GM18502 (cell line): ENCODE results near the gene MIAT.
"Not testable (repeated sequence)": the region's sequence is repeated elsewhere in the genome, so short reads cannot be mapped to it uniquely, and the experiment has no call there.

Experiments used
- ATAC-seq: cut with Tn5 transposase; IDR thresholded peaks from one replicate; pipeline ENCODE4 v1.9.1; 2021; ENCODE audit warnings: mild to moderate bottlenecking; ENCODE audit not compliant: unreplicated experiment, poor library complexity

MIAT gene

DNA sequence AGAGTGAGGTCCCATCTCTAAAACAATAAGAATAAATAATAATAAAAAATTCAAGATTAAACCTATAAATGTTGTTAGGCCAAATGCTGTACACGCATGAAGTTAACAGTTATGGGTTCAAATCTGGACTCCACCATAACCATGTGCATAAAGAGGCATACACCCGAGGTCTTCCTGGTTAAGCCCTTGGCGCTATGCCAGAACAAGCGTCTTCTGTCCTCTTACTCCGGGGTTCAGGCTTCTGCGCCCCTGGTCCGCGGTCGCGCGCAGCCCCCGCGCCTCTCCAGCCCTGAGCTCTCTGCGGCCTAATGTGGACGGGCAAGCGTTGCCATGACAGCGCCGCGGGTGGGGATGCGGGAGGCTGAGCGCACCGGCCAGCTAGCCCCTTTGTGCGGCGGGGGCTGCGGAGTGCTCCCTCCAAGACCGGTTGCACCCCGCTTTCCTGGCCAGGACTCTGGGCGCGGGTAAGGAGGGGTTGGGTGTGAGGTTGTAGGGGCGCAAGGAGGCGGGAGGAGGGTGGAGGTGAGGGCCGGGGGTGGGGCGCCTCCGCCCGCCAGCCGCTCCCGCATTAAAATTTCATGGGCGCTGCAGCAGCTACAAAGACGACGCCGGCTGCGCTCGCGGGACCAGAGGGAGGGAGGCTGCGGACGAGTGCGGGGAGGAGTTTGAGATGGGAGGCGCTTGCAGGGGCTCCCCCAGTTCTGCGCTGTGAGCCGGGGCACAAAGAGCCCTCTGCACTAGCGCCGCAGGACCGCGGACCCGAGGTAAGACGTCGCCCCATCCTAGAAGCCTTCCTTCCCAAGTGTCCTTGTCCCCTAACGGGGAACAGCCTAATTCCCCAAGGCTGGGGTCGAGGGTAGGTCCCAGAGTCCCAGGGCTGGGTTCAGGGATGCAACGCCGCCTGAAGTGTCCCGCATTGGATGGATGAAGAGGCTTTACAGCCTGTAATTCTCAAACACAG lies at the start of gene MIAT:
MIAT (plus strand) TSS at position 698 of the 961 bp plus-strand sequence.
- ATAC-seq: no peak

DNA sequence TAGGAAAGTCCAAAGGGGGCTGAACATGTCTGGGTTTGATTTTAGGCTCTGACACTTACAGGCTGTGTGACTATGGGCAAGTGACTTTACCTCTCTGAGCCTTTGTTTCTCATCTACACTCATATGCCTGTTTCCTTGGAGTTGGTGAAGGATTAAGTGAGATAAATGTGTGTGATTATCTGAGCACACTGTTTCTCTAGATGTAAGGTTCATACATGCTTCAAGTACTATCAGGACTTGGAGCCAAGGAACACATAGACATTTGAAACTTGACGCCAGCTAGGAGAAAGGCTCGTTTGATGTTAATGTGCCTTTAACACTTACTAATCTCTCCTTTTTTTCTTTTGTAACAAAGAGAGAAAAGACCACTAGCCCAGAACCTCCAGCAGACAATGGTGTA lies 49.3 kb upstream of the MIAT start:
- ATAC-seq: no peak

DNA sequence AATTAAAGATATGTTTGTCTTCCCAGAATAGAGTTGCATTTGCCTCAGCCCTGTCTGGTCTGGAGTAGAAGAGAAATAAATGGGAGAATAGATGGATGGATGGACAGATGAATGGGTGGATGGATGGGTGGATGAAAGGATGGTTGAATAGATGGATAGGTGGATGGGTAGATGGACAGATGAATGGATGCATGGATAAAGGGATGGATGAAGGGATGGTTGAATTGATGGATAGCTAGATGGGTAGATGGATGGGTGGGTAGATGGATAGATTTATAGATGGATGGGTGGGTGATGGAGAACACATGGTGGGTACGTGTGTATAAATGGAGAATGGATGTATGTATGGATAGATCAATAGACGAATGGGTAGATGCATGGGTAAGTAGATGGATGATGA lies 48.1 kb upstream of the MIAT start:
- no peak for ATAC-seq

DNA sequence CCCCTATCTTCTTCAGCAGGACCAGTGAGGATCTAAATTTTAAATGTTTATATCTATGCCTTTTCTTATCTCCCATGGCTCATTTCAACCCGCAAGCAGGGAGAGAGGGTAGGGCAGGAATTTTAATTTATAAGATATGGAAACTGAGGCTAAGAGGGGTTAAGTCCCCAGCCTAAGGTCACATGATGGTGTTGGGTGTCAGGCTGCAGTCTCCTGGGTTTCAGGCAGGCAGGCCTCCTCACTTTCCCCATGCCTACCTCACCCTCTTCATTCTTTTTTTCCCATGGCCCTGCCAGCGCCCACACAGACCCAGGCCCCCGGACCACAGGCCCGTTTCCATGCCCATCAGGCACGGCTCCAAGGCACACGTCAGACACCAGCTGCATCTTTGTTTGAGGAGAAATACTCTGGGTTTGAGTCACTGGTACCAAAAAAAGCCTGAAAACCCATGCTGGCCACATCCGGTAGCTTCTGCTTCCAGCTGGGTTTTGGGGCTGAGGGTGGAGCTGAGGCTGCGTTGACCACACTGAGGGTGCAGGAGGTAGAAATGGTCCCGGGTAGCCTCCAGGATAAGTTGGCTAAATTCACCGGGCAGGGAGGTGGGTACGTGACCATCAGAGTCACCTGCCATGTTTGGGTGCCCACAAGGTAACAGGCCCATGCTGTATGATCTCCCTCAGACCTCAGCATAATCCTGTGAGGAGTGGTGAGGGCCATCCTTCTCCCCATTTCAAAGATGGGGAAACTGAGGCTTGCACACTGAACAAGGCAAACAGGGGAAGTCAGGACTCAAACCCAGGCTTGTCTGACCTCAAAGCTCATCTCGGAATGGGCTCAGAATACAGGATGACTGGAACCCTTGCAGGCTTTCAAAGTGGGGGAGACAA lies 47.1 kb upstream of the MIAT start:
- peak; percentile 82 for ATAC-seq

DNA sequence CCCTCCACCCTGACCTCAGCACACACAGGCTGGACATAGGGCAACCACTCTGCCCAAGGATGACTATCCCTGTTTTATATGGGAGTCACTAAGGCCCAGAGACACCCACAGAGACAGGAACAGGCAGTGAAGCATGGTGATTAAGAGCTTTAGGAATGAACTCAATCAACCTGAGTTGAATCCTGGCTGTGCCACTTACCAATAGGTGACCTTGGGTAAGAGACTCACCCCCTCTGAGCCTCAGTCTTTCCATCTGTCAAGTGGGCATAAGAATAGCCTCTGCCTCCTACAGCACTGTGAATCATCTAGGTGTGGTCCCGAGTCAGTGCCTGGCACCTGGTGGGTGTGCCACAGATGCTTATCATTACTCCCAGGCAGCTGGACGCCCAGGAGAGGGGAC lies 46.4 kb upstream of the MIAT start:
- ATAC-seq: no peak

DNA sequence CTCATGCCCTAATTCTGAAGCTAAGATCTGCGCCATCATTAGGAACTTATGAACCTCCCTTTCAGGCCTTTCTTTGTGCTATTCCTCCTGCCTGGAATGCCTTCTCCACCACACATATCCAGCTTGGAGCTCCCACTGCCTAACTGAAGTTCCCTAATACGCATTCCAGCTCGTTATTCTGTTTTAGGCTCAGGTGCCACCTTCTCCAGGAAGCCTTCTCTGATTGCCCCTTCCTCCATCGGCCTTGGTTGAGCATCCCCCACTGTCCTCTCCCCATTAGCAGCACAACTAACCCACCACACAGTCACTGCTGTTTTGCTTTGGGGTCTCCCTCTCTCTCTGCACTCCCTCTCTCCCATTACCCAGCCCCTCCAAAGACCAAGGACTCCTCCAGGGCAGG lies 44.7 kb upstream of the MIAT start:
- no peak for ATAC-seq

DNA sequence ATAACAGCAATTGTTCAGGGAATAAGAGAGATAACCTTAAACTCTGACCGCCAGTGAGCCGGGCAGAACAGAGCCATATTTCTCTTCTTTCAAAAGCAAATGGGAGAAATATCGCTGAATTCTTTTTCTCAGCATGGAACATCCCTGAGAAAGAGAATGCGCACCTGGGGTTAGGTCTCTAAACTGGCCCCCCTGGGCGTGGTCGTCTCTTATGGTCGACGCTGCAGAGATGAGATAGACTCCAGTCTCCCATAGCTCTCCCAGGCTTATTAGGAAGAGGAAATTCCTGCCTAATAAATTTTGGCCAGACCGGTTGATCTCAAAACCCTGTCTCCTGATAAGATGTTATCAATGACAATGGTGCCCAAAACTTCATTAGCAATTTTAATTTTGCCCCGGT lies 43.6 kb upstream of the MIAT start:
- ATAC-seq: not testable (repeated sequence)

DNA sequence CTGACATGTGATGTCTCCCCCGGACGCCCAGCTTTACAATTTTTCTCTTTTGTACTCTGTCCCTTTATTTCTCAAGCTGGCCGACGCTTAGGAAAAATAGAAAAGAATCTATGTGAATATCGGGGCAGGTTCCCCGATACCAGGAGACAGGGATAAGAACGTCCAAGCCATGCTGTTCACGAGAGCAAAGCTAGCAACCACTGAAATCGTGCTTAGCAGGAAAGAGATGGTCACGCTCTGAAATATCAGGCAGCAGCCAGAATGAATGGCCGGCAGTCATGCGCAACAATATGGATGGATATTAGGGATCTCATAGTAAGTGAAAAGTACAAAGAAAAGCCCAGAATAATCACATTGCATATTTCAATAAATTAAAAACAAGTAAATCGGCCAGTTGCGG lies 43.1 kb upstream of the MIAT start:
- ATAC-seq: no peak

DNA sequence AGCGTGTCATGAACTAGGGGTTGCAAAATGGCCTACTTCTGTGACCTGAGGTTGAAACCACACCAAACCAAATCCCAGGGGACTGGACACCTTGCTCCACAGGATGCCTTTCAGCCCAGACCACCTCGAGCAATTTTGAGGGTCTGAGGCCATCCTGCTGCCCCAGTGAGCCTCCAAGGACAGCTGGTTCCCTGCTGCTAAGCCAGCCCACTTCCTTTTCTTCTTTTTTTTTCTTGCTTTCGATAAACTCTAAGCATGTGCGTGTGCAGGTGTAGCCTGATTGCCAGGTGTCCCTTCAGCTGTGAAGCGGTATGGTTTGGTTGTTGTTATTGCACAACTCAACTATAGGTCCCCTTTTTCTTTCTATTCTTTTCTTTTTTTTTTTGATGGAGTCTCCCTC lies 42.2 kb upstream of the MIAT start:
- no peak for ATAC-seq

DNA sequence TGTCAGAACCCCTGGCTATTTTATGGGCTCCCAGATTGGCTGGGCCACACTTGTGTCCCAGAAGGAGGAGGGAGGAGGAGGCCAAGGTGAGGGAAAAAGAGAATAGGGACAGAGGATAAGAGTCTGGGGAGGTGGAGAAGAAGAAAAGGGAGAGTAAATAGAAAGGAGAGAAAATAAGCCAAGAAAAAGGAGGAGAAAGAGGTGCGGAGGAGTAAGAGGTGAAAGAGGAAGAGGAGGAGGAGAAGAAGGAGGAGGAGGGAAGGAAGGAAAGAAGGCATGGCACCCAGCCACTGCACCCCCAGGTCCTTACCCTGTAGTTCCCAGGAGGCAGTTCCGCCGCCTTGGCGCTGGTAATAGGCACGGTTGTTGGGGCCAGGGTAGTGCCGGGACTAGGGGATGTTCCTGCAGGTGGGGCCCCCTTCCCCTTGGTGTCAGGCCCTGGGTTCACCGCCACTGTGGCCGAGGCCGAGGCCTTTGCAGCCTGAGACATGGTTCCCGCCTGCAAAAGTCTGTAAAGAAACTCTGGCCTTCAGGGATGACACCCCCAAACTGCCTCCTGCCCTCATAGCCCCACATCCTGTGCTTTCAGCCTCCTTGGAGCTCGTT lies 41.5 kb upstream of the MIAT start:
- ATAC-seq: no peak

DNA sequence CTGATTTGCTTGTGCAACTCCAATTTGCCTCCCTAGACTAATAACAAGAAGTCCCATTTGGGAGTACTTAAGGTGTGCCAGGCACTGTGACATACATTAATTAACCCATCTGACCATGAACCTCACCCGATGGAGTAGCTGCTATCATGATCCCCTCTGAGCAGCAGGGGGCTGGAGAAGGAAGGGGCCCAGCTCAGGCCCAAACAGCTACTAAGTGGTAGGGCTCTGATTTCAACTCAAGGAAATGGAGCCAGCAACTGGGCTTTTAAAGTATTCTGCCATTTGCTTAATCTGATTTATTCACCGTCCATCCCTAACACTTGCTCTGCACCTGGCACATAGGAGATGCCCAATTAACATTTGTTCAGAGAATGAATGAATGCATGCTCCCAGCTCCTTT lies 40.7 kb upstream of the MIAT start:
- no peak for ATAC-seq

DNA sequence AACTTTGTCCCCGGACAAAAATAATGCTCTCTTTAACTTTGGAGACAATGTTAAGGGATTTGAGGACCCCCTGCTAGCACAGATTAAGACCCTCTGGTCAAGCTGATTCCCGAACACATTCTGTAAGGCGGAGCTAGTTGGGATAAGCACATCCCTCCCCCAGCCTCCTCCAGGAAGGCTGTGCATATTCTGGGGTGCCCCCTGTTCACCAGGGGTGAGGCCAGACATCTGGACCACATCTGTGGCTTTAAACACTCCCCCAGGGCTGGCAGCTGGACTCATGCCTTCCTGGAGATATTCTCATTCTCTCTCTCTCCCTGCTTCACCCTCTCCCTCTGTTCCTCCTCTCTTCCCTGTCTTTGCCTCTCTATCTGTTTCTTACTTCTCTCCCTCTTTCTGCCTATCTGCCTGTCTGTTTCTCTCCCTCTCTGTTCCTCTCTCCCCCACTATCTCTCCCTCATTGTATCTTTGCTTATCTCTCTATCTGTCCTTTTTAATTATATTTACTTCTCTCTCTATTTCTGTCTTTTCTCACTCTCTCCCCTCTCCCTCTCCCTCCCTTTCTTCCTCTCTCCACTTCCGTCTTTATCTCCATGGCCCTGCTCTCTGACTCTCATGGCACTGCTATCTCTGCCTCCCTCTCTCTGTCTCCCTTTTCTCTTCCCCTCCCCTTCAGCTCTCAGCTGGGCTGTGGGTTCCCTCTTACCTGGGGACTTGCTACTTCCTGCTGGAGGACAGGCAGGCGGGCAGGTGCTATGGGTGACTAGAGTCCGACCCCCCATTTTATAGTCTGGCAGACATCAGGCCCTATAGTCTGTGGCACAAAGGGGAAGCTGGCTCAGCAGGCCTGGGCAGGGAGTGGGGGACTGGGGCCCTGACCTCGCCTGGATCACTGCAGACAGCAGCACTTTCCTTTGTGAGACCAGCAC lies 39.9 kb upstream of the MIAT start, which contains the start of gene CRYBB1:
CRYBB1 (minus strand) TSS at position 757 of the 929 bp plus-strand sequence. CDS start 1,708 bp downstream, outside the sequence.
- no peak for ATAC-seq

DNA sequence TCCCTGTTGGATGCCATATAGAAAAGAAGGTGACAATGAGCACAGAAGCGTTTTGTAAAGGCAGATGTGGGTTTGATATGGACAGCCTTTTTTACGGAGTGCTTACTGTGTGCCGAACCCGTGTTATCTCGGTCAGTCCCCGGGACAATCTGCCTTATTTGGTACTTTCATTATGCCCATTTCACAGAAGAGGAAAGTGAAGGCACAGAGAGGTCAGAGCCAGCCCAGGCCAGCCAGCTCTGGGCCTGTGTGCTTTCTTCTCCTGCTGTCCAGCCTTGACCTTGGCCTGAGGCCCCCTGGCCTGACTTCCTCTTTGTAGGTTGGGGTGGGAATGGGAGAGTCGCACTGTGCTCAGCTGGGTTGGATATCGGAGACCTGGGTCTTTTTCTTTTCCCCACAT lies 38.9 kb upstream of the MIAT start:
- ATAC-seq: no peak

DNA sequence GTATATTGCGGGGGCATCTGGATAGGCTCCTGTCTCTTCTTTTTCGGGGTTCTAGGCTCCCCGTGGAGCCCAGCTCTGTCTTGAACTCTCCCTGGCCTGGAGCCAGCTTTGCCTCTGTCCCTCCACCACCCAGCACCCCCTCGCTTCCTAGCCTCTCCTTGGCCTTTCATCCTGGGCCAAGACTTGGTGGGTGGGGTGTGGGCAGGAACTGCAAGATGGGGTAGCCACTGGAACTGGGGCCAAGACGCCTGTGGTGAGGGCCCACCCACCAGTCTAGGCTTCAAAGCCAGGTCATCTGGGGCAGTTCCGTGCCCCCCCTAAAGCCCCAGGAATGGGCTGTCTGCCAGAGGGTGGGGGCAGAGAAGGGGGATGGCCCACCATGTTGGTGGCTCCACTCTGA lies 37.9 kb upstream of the MIAT start:
- ATAC-seq: no peak

DNA sequence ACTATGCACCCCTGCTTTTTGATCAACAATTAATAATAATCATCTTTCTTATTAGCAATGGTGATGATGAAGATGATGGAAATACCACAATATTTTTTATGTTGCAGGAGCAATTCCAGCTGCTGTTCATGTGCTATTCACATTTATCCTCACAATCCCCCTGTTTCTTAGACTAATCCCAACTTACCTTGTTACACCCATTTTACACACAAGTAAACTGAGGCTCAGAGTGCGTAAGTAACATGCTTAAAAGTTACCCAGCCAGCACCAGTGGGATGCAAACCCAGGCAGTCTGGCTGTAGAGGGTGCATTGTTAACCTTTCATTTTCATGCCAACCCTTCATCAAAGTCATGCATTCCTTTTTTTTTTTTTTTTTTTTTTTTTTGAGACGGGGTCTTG lies 37.2 kb upstream of the MIAT start:
- no peak for ATAC-seq

DNA sequence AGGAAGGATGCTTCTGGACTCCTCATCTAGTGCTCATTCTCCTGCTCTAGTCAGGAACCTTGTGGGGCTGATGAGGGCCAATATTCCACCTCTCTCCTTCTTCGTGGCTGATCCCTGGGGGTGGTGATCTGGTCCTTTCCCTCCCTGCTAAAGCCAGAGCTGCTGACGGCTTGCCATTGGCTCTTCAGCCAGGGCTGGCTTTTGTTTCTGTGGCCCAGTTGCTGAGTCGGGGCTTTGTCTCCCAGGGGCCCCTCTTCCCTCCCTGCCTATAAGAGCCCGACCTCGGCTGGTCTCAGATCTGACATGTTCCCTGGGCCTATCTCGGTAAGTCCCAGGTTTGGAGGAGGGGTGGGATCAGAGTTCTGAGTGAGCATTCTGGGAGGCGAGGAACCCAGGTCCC lies 35.7 kb upstream of the MIAT start, which contains the start of gene CRYBA4:
CRYBA4 (plus strand) TSS at position 301 of the 400 bp plus-strand sequence. CDS start 634 bp downstream, outside the sequence.
- no peak for ATAC-seq

DNA sequence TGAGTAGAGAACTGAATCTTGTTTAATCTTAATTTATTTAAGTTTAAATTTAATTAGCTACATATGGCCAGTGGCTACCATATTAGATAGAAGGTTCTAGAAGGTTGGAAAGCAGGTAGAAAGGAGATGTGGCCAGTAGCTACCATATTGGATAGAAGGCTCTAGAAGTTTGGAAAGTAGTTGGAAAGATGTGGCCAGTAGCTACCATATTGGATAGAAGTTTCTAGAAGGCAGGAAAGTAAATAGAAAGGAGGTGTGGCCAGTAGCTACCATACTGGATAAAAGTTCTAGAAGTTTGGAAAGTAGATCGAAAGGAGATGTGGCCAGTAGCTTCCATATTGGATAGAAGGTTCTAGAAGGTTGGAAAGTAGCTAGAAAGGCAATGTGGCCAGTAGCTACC lies 33.4 kb upstream of the MIAT start:
- no peak for ATAC-seq

DNA sequence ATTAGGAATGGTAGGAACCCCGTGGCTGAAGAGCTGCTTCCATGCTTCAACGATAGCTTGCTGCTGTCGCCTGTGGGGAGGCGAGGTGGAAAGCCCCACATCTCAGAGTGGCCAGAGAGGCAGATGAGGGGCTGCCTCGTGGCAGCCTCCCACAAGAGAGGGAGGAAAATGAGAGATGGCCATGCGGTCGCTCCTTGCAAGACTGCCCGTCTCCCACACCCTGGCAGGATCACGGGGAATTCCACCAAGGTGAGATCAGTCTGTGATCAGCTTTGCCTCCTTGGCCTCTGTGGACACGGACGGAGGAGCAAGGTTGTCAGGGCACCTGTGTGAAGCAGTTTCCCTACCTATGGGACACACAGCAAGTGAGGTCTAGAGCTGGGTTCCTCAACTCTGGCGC lies 32.6 kb upstream of the MIAT start:
- ATAC-seq: no peak

DNA sequence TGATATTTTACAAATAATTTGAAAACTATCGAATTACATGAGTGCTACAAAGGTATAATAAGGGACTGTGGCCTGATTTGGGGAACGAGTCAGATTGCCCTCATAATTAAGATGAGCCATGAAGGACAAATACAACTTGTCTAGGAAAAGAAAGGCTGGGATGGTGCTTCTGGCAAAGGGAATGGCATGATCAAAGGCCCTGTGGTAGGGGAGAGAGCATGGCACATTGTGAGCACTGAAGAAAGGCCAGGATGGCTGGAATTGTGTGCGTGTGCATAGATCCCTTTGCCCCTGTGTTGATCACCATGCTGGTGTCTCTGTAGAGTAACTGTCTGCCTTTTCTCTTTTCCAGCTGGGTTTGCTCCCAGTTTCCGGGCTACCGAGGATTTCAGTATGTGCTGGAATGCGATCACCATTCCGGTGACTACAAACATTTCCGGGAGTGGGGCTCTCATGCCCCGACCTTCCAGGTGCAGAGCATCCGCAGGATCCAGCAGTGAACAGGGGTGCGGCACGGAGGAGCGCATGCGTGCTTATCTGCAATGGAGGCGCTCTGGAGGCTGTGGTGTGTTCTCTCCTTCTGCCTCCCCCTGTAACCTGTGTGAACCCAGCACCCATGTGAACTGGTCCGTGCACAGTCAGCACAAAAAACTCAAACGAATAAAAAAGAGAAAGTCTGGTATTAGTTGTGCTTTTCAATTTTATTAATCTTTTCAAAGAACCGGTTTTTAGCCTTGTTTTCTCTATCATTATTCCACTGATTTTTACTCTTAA lies 27.2 kb upstream of the MIAT start:
- ATAC-seq: no peak
